HepG2 (cell line): ENCODE data around the gene METAP1D.

Source experiments
- CBX5 ChIP-seq: sonication (generic); formaldehyde crosslinking; IDR thresholded peaks from 2 replicates; pipeline ENCODE4 v1.4.0; 2020; ENCODE audit warnings: missing genetic modification reagents, borderline replicate concordance
- CTCF ChIP-seq: sonication (generic); formaldehyde crosslinking; IDR thresholded peaks from 2 replicates; pipeline ENCODE4 v1.5.0; 2020; ENCODE audit warnings: mild to moderate bottlenecking, missing genetic modification reagents, moderate library complexity
- EZH2 ChIP-seq: conservative IDR thresholded peaks from 2 replicates; pipeline ENCODE4 v1.6.1; 2012; ENCODE audit warnings: mild to moderate bottlenecking, low read depth, low read length, moderate library complexity
- GABPA ChIP-seq, 2 experiments: IDR thresholded peaks; 2 replicates each; pipeline ENCODE4 v1.6.1; 2011 to 2016; ENCODE audit warnings: low read depth in 2 of 2, low read length in 1 of 2, missing biosample characterization in 1 of 2, missing genetic modification characterization in 1 of 2
- HDAC6 ChIP-seq: fragments of 200-600 bp; sonication (generic); IDR thresholded peaks from 2 replicates; pipeline ENCODE4 v1.7.0; 2017; ENCODE audit warnings: mild to moderate bottlenecking, antibody characterized with exemption, low read length, low read depth
- HES4 ChIP-seq: sonication (generic); formaldehyde crosslinking; IDR thresholded peaks from 2 replicates; pipeline ENCODE4 v1.9.0; 2021; ENCODE audit warnings: mild to moderate bottlenecking, missing genetic modification reagents, borderline replicate concordance
- RFX5 ChIP-seq: IDR thresholded peaks from 2 replicates; pipeline ENCODE4 v1.6.1; 2011; ENCODE audit warnings: low read depth, low read length, improper control_type of control experiment
- TAF1 ChIP-seq: sonication (generic); formaldehyde crosslinking; IDR thresholded peaks from 2 replicates; pipeline ENCODE4 v1.4.0; 2020; ENCODE audit warnings: missing genetic modification reagents
- YY1 ChIP-seq: IDR thresholded peaks from 2 replicates; pipeline ENCODE4 v1.6.1; 2011; ENCODE audit warnings: low read length, low read depth, moderate library complexity, mild to moderate bottlenecking; ENCODE audit not compliant: insufficient read depth, insufficient replicate concordance

- no peak for TF ChIP-seq RFX5
- no peak for TF ChIP-seq TAF1 (CRISPR knock-in tag)
- no peak for TF ChIP-seq HES4 (CRISPR knock-in tag)
- TF ChIP-seq GABPA (IDR thresholded peaks at IDR 0.05; ENCODE audit: low read depth, low read length): no peak
- no peak for TF ChIP-seq GABPA (CRISPR knock-in tag; IDR thresholded peaks at IDR 0.05; ENCODE audit: low read depth)
- no peak for TF ChIP-seq CBX5 (CRISPR knock-in tag)
- no peak for TF ChIP-seq EZH2
- no peak for TF ChIP-seq CTCF (CRISPR knock-in tag)
- TF ChIP-seq HDAC6: no peak
- TF ChIP-seq YY1: no peak
These were observed 10.1 kb downstream of the METAP1D start for GRCh38 chr2:172009823-172010222.
